IPS DF 19.7 (cell line): Measurements from ENCODE around the gene CCDC183.
"Not testable (repeated sequence)": the region's sequence is repeated elsewhere in the genome, so short reads cannot be mapped to it uniquely, and the experiment has no call there.

Source experiments
- DNase-seq: peaks from one replicate; pipeline ENCODE4 v3.0.0-alpha.2; 2013; ENCODE audit warnings: low read depth, low spot score

Gene CCDC183

GRCh38 chr9:136838314-136839228, 42.4 kb downstream of the CCDC183 start:
- DNase-seq, result no peak

GRCh38 chr9:136839229-136840139, 43.3 kb downstream of the CCDC183 start:
- DNase-seq, result no peak

- no peak for DNase-seq
Observed at GRCh38 chr9:136840140-136840876, 44.2 kb downstream of the CCDC183 start.

GRCh38 chr9:136840877-136841645, 44.9 kb downstream of the CCDC183 start:
- no peak for DNase-seq

GRCh38 chr9:136841646-136842379, 45.7 kb downstream of the CCDC183 start:
- not testable (repeated sequence) for DNase-seq

- DNase-seq, result not testable (repeated sequence)
Observed at GRCh38 chr9:136842380-136842948, 46.3 kb downstream of the CCDC183 start, which contains the start of gene AJM1. Gene AJM1, plus strand, starts transcription at chr9:136842478. Its CDS starts 1,937 bp downstream, at chr9:136844415.

GRCh38 chr9:136843159-136843800, 47.1 kb downstream of the CCDC183 start:
- not testable (repeated sequence) for DNase-seq

- DNase-seq, result not testable (repeated sequence)
Observed at GRCh38 chr9:136843801-136844740, 47.9 kb downstream of the CCDC183 start.

GRCh38 chr9:136844761-136845464, 48.8 kb downstream of the CCDC183 start:
- DNase-seq, result no peak

- no peak for DNase-seq
Observed at GRCh38 chr9:136845465-136846260, 49.5 kb downstream of the CCDC183 start.

GRCh38 chr9:136846376-136847087, 50.4 kb downstream of the CCDC183 start:
- no peak for DNase-seq

- DNase-seq, result no peak
Observed at GRCh38 chr9:136847088-136847825, 51.1 kb downstream of the CCDC183 start.

- no peak for DNase-seq
Observed at GRCh38 chr9:136847826-136848392, 51.8 kb downstream of the CCDC183 start.

GRCh38 chr9:136848393-136849037, 52.4 kb downstream of the CCDC183 start:
- DNase-seq, result no peak
